GM18951 (cell line): Measurements from ENCODE around the gene RNU5D-1.

ENCODE experiments used
- POLR2A ChIP-seq: IDR thresholded peaks from 4 replicates; pipeline ENCODE4 v1.6.1; 2011; ENCODE audit warnings: mild to moderate bottlenecking; ENCODE audit not compliant: insufficient read length, insufficient read depth; ENCODE audit errors: extremely low read depth
- in situ Hi-C: fragments of 300-500 bp; cut with MboI; formaldehyde crosslinking; loops from one replicate; pipeline ENCODE4 v1.12.0; 2022; ENCODE audit warnings: low sequenced_read_pairs, mixed read lengths, inconsistent platforms; ENCODE audit not compliant: unreplicated experiment

Gene RNU5D-1

DNA sequence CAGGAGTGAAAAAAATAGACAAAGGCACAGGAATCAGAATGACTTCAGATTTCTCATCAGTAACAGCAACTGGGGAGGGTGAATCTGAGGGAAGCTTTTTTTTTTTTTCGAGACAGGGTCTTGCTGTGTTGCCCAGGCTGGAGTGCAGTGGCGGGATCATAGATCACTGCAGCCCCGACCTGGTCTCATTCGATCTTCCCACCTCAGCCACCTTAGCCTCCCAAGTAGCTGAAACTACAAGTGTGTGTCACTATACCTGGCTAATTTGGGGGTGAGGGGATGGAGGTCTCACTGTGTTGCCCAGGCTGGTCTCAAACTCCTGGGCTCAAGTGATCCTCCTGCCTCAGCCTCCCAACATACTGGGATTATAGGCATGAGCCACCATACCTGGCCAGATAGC is 45.8 kb downstream of the RNU5D-1 start:
- in situ Hi-C loops = no loop called here
- no peak for TF ChIP-seq POLR2A

DNA sequence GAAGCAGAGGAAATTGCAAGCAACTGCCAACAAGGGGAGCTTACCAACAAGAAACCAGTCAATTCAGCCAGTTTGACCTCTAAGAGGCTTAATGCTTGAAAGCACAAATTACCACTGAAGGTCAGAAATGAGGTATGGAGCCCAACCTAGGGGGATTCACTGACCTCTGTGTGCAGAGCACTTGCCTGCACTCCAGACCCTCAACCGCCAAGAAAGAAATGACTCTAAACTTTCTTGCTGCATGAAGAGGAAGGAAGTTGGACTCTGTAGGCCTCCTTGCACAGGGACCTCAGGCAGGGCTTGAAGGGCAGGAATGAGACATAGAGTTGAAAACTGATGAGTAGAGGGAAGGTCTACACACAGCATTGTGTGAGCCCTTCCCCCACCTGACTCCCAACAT is 46.4 kb downstream of the RNU5D-1 start:
- TF ChIP-seq POLR2A = no peak
- in situ Hi-C loops = no loop called here

- in situ Hi-C loops = no loop called here
- no peak for TF ChIP-seq POLR2A
These were observed 48.1 kb downstream of the RNU5D-1 start for GRCh38 chr1:44682883-44683265.

DNA sequence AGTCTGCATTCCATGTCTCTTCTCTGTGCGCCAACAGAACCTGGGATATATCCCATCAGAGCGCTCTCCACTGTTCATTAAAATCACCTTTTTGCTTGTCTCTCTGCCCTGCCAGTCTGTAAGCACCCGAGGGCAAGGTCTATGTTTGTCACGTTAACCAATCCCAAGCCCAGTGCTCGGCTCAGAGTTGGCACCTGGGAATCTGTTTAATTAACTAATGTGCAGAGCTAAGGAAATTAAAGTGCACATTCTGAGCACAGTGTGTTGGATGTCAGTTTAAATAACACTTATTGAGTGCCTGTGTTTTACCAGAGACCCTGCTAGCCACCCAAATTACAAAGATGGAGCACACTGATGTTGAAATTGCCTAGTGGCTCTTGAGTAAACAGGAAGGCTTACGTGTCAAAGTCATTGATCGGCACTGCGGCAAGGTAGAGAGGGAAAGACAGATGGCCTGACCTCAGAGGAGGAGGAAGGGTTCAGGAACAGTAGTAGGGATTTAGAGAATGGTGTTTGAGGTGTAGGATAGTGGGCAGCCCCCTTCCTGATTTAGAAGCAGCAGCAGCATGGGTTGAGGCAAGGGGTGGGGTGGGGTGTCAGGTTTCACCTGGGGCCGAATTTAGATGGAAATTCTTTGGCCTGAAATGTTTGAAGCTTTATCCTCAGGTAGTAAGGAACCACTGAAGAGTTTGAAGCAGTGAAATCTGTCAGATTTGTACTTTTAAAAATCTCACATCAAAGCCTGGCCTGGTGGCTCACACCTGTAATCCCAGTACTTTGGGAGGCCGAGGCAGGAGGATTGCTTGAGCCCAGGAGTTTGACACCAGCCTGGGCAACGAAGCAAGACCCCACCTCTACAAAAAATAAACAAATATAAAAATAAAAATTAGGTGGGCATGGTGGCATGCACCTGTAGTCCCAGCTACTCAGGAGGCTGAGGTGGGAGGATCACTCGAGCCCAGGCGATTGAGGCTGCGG is 48.8 kb downstream of the RNU5D-1 start:
- in situ Hi-C loops = no loop called here

More for the DNA sequence above, 48.8 kb downstream of the RNU5D-1 start:
- TF ChIP-seq POLR2A = no peak
